ENCODE results near the gene IL16.
"Not testable (repeated sequence)": the region's sequence is repeated elsewhere in the genome, so short reads cannot be mapped to it uniquely, and the experiment has no call there.

The IL16 gene

GRCh38 chr15:81196576-81197254 is at the start of gene IL16:
Gene IL16 (plus strand): TSS chr15:81196879. CDS start chr15:81225400, 28,521 bp downstream.
- no peak within 1 kb of the TSS for H3K4me3 ChIP-seq (ENCODE audit: low read depth, low read length)

- H3K4me3 ChIP-seq (ENCODE audit: low read depth, low read length) = no peak overlapping the region
These were observed 45.3 kb upstream of the IL16 start for GRCh38 chr15:81151389-81151788.

- no peak overlapping the region for H3K4me3 ChIP-seq (ENCODE audit: low read depth, low read length)
These were observed 44.3 kb upstream of the IL16 start for GRCh38 chr15:81152339-81152738.

DNA sequence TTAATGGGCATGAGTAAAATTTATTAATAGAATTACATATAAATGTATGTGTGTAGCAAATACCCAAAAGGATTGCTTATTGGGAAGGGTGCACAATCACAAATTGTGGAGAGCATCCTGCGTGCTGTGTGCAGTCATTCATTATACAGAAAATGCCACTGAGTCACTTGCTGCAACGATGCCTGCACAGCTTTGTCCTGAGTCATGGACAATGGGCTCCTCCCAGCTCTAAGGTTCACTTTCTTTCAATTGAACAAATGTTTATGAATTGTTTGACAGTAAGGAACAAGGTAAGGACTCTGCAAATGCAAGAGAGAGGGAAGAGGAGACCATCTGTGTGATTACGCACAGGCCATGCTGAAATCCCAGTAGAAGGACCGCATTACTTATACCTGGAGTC is 43.9 kb upstream of the IL16 start:
- no peak overlapping the region for H3K4me3 ChIP-seq (ENCODE audit: low read depth, low read length)

DNA sequence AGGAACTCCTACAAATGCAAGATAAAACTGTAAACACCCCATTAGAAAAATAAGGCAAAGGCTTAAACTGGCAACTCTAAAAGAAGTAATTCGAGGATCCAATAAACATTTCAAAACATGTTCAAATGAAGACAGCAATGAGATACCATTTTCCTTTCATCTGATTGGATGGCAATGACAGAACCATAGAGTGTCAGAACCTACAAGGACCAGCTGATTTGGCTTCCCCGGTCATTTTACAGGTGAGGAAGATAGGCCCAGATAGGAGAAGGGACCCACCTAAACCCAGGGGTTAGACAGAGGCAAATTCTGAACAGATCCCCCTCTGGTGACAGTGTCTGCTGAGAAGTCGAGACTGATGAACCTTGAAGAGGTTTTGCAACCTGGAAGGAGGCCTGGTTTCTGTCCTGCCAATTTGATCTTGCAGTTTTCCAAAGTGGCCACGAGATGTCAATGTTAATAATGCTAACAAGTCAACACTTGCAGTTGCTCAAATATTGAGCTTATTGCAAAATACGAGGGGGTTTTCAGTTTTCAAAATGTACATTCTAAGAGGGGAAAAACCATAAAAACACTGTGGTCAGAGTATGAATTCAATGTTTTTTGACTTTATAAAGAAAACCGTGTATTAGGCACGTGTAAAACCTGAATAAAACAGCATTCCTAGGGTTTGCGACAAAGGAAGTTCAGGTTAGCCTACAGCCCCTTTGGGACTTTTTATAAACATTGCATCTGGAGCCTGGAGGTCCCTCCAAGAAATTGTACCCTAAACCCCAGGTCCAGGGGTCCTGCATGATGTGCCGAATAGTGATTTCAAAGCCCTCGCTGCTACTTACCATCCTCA is 41.1 kb upstream of the IL16 start:
- no peak overlapping the region for H3K4me3 ChIP-seq (ENCODE audit: low read depth, low read length)

GRCh38 chr15:81156324-81156723 is 40.4 kb upstream of the IL16 start:
- no peak overlapping the region for H3K4me3 ChIP-seq (ENCODE audit: low read depth, low read length)

- H3K4me3 ChIP-seq (ENCODE audit: low read depth, low read length) = no peak overlapping the region
These were observed 39.3 kb upstream of the IL16 start for GRCh38 chr15:81157195-81157938.

DNA sequence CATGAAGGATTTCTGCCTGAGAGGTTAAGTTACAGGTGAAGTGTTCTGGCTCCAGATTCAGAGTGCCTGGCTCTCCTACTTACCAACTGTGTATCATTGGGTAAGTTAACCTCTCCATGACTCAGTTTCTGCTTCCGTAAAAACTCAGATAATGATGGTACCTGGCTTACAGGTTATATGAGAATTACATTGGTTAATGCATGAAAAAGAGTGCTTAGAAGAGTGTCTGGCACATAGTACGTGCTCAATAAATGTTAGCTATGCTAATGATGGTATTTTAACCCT is 38.8 kb upstream of the IL16 start:
- H3K4me3 ChIP-seq (ENCODE audit: low read depth, low read length) = no peak overlapping the region

DNA sequence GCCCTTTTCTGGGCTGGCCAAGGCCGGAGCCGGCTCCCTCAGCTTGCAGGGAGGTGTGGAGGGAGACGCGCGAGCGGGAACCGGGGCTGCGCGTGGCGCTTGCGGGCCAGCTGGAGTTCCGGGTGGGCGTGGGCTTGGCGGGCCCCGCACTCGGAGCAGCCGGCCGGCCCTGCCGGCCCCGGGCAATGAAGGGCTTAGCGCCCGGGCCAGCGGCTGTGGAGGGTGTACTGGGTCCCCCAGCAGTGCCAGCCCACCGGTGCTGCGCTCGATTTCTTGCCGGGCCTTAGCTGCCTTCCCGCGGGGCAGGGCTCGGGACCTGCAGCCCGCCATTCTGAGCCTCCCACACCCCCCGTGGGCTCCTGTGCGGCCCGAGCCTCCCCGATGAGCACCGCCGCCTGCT is 38.1 kb upstream of the IL16 start:
- not testable (repeated sequence) for H3K4me3 ChIP-seq (ENCODE audit: low read depth, low read length)

DNA sequence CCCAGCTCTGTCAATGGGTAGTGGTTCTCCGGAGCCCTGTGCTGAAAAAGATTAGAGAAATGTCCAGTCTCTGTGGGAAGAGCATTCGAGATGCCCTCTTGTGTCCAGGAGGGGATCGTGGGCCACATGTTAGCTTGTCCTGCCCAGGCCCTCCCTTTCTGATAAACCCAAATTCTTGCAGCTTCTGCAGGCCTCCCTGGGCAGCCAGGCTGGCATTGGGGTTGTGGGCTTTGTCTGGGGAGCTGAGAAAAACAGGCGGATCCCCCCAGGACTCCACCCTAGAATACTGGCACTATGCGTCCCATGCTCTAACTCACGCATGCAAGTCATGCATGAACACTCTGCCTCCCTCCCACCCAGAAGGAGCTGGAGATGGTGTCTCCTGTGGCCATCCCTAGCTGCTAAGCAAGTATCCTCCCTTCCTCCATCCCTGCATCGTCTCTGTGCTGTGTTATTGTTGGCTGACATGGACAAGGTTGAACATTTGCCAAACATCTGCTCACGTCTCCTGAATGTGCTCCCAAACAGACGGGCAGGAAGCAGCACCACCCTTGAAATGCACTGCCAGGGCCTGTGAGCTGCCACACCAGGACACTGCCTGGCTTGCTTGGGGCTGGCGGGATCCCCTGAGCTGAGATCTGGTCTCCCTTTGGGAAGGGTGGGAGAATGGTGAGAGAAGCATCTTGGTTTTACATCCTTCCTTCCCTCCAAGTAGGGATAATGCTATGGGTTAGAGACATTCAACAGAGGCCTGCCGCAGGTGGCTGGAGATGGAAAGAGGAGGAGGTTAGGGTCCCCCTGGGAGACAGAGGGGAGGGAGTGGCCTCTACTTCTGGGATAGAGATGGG is 36.1 kb upstream of the IL16 start:
- H3K4me3 ChIP-seq (ENCODE audit: low read depth, low read length) = no peak overlapping the region

DNA sequence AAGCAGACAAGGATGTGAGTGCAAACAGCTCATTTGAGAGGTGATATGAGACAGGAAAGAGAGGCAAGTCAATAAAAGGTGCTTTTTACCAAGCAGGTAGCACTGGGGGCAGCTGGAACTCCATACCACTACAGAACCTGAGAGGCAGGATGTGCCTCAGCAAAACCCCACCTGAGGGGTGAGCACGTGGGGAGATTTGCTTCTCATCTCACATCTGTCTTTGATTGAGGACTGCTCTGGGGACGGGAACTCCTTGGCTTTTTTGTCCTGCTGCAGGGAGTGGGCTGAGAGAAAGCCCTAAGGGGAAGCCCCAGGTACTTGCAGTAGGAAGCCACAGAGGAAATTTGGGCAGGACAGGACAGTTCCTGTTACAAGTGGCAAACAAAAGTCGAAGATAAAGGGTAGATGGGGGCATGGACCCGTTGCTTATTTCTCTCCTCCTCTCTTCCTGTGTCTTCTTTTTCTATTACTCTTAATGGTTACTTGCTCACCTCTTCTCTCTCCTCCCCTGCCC is 35.5 kb upstream of the IL16 start:
- H3K4me3 ChIP-seq (ENCODE audit: low read depth, low read length) = no peak overlapping the region

- H3K4me3 ChIP-seq (ENCODE audit: low read depth, low read length) = no peak overlapping the region
These were observed 34.8 kb upstream of the IL16 start for GRCh38 chr15:81161851-81162250.

- H3K4me3 ChIP-seq (ENCODE audit: low read depth, low read length) = no peak overlapping the region
These were observed 32.5 kb upstream of the IL16 start for GRCh38 chr15:81163961-81164800.

GRCh38 chr15:81165535-81165934 is 31.1 kb upstream of the IL16 start:
- H3K4me3 ChIP-seq (ENCODE audit: low read depth, low read length) = no peak overlapping the region

DNA sequence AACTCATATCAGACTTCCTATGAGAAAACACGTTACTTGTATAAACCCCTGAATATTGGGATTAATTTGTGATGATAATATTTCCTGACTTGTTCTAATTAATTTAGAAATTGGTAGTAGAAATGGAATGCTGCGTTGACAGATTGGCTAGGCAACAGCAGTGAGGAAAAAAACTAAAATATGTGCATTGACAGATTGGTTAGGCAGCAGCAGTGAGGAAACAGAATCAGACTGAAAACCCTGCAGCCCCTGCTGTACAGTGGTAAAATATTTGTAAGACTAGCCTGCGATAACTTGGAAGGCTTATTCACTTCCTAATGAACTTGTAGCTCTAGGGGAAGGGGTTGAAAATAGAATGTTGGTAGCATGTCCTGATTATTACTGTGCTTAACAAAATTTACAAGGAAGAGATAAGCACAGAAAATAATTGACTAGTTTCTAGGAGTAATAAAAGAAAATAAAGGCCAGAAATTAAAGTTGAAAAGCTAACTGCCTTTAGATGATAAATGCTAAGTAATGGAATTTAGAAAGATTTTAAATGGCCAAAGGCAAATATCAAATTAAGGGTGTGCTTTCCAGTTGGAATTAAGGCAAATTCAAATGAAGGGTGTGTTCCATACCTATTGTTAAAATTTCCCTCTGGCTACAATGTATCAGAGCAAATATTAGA is 29.9 kb upstream of the IL16 start:
- H3K4me3 ChIP-seq (ENCODE audit: low read depth, low read length) = no peak overlapping the region

DNA sequence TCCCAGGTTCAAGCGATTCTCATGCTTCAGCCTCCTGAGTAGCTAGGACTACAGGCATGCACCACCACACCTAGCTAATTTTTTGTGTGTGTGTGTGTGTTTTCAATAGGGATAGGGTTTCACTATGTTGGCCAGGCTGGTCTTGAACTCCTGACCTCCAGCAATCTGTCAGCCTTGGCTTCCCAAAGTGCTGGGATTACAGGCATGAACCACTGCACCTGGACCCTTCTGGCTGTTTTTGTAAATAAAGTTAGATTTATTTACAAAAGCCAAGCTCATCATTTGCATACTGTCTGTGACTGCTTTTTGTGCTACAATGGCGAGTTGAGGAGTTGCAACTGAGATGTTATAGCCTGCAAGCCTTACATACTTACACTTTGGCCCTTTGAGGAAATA is 28.6 kb upstream of the IL16 start:
- no peak overlapping the region for H3K4me3 ChIP-seq (ENCODE audit: low read depth, low read length)

DNA sequence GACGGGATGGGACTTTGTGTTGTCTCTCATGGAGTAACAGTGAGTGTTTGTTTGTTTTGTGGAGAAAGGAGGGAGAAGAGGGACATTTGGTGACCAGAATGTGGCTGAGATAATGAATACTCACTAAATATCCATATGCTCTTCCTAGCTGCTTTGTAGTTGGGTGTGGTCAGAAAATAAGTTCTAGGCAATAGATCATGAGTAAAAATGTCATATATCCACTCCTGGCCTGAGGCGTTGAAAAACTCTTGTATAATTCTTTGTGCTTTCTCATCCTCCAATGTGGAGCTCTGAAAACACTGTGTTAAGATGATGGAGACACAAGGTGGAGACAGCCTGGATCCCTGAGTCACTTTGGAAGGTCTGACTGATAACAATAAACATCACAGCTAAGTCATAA is 28.0 kb upstream of the IL16 start:
- no peak overlapping the region for H3K4me3 ChIP-seq (ENCODE audit: low read depth, low read length)

DNA sequence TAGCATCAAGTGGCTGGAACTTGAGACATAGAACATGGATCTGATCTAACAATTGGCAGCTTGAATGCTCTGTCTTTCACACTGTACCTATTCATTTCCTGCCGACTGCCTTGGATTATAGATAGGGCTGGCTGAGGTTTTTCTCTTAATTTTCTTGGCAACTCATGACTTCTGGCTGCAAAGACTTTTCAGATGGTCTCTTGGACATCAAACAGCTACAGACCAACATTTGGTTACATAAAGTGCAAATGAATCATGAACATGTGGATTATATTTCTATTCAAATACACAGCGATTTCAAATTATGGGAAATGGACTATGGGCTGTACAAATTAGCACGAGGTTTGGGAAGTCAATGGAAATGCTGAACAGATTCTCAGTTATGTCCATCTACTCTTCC is 26.2 kb upstream of the IL16 start:
- H3K4me3 ChIP-seq (ENCODE audit: low read depth, low read length) = no peak overlapping the region

- no peak overlapping the region for H3K4me3 ChIP-seq (ENCODE audit: low read depth, low read length)
These were observed 25.4 kb upstream of the IL16 start for GRCh38 chr15:81171286-81171685.

All from iPS-11a (cell line).